NAMALWA (cell line): ENCODE data around the gene CEP170B.
"Not testable (repeated sequence)": the region's sequence is repeated elsewhere in the genome, so short reads cannot be mapped to it uniquely, and the experiment has no call there.

Source experiments
- DNase-seq: peaks from one replicate; pipeline ENCODE4 v3.0.0-alpha.2; 2015; ENCODE audit warnings: low spot score

Gene CEP170B

GRCh38 chr14:104844306-104845032 is 20.6 kb upstream of the CEP170B start:
- no peak for DNase-seq

GRCh38 chr14:104845033-104845666 is 19.9 kb upstream of the CEP170B start:
- no peak for DNase-seq

GRCh38 chr14:104845834-104846441 is 19.1 kb upstream of the CEP170B start:
- no peak for DNase-seq

- no peak for DNase-seq
Observed at GRCh38 chr14:104852280-104852663, 12.8 kb upstream of the CEP170B start.

GRCh38 chr14:104855532-104856090 is 9.5 kb upstream of the CEP170B start:
- DNase-seq: no peak

GRCh38 chr14:104856157-104856868 is 8.8 kb upstream of the CEP170B start:
- no peak for DNase-seq

- no peak for DNase-seq
Observed at GRCh38 chr14:104856869-104857860, 7.9 kb upstream of the CEP170B start.

- DNase-seq: not testable (repeated sequence)
Observed at GRCh38 chr14:104857931-104858330, 7.1 kb upstream of the CEP170B start.

- no peak for DNase-seq
Observed at GRCh38 chr14:104858811-104859426, 6.1 kb upstream of the CEP170B start.

- no peak for DNase-seq
Observed at GRCh38 chr14:104859900-104860299, 5.2 kb upstream of the CEP170B start.

GRCh38 chr14:104860414-104860813 is 4.7 kb upstream of the CEP170B start:
- no peak for DNase-seq

GRCh38 chr14:104863131-104863862 is 1.8 kb upstream of the CEP170B start:
- DNase-seq: no peak

GRCh38 chr14:104863923-104864266 is 1.2 kb upstream of the CEP170B start:
- no peak for DNase-seq

- no peak for DNase-seq
Observed at GRCh38 chr14:104864267-104865080, 594 bp upstream of the CEP170B start.

- no peak for DNase-seq
Observed at GRCh38 chr14:104865631-104866441, 768 bp downstream of the CEP170B start.

GRCh38 chr14:104866451-104867370 is 1.6 kb downstream of the CEP170B start:
- no peak for DNase-seq

GRCh38 chr14:104867371-104868059 is 2.4 kb downstream of the CEP170B start:
- DNase-seq: no peak
